Measurements from ENCODE around the gene SMIM3.

SMIM3 gene

DNA sequence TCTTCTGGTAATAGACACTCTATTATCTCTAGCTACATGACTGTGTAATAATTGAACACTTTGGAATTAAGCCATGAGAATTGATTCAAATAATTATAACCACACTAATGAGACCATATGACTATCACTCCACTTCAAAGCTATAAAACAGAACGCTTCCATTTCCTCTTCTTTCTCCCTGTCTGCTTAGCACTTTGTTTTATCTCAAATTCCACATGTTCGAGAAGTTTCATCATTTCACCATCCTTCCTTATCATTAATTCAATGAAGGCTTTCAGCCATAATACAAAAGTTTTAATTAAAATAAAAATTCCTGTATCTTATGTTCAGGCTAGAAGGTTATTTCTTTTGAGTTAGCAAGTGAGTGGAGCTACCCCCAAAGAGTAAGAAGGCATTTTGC lies 12.3 kb upstream of the SMIM3 start:
- Histone ChIP-seq H2AFZ (ENCODE audit: low read depth) (no peak overlapping the region), H3K9ac (no peak overlapping the region), H3K4me3 (IDR thresholded peaks at IDR 0.05; ENCODE audit: insufficient read depth, low read depth, low read length) (no peak overlapping the region), H3K79me2 (ENCODE audit: insufficient read depth, low read depth) (no peaks in the 10 kb centered on the region), H4K20me1 (ENCODE audit: insufficient read depth) (no peaks in the 10 kb centered on the region), H3K27ac (no peak overlapping the region), H3K4me1 (ENCODE audit: low read depth, poor library complexity, severe bottlenecking) (no peaks in the 10 kb centered on the region), H3K36me3 (ENCODE audit: insufficient read depth) (no peaks in the 10 kb centered on the region), H3K4me2 (no peak overlapping the region), H3K27me3 (ENCODE audit: insufficient read depth, low read depth) (no peaks in the 10 kb centered on the region)
- TF ChIP-seq, protein P1, sequence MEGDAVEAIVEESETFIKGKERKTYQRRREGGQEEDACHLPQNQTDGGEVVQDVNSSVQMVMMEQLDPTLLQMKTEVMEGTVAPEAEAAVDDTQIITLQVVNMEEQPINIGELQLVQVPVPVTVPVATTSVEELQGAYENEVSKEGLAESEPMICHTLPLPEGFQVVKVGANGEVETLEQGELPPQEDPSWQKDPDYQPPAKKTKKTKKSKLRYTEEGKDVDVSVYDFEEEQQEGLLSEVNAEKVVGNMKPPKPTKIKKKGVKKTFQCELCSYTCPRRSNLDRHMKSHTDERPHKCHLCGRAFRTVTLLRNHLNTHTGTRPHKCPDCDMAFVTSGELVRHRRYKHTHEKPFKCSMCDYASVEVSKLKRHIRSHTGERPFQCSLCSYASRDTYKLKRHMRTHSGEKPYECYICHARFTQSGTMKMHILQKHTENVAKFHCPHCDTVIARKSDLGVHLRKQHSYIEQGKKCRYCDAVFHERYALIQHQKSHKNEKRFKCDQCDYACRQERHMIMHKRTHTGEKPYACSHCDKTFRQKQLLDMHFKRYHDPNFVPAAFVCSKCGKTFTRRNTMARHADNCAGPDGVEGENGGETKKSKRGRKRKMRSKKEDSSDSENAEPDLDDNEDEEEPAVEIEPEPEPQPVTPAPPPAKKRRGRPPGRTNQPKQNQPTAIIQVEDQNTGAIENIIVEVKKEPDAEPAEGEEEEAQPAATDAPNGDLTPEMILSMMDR (conservative IDR thresholded peaks at IDR 0.05; ENCODE audit: low read depth, low read length): no peak

DNA sequence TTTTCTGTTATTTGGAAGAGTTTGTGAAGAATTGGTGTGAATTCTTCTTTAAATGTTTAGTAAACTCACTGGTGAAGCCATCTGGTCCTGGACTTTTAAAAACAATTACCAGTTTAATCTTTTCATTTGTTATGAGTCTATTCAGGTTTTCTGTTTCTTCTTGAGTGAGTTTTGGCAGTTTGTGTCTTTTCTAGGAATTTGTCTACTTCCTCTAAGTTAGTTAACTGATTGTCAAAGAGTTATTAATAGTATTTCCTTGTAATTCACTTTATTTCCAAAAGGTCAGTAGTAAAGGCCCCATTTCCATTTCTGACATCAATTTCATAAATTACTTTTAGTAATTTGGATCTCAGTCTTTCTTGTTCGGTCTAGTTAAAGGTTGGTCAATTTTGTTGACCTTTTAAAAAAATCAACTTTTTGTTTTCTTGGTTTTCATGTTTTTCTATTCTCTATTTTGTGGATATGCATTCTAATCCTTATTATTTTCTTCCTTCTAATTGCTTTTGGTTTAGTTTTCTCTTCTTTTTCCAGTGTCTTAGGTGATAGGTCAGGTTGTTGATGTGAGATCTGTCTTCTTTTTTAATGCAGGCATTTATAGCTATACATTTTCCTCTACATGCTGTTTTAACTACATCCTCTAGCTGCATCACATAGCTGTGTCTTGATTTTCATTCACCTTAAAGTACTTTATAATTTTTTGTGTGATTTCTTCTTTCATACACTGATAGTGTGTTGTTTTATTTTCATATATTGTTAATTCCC lies 7.3 kb upstream of the SMIM3 start:
- no peaks in the 10 kb centered on the region for H4K20me1 ChIP-seq (ENCODE audit: insufficient read depth)
- H3K27me3 ChIP-seq (ENCODE audit: insufficient read depth, low read depth): no peaks in the 10 kb centered on the region
- no peaks in the 10 kb centered on the region for H3K79me2 ChIP-seq (ENCODE audit: insufficient read depth, low read depth)
- TF ChIP-seq, protein P1 (conservative IDR thresholded peaks at IDR 0.05; ENCODE audit: low read depth, low read length): no peak
- H2AFZ ChIP-seq (ENCODE audit: low read depth): no peak overlapping the region
- no peak overlapping the region for H3K9ac ChIP-seq
- no peak overlapping the region for H3K27ac ChIP-seq
- no peak overlapping the region for H3K4me3 ChIP-seq (IDR thresholded peaks at IDR 0.05; ENCODE audit: insufficient read depth, low read depth, low read length)
- no peaks in the 10 kb centered on the region for H3K4me1 ChIP-seq (ENCODE audit: low read depth, poor library complexity, severe bottlenecking)
- no peak overlapping the region for H3K4me2 ChIP-seq
- H3K36me3 ChIP-seq (ENCODE audit: insufficient read depth): no peaks in the 10 kb centered on the region

DNA sequence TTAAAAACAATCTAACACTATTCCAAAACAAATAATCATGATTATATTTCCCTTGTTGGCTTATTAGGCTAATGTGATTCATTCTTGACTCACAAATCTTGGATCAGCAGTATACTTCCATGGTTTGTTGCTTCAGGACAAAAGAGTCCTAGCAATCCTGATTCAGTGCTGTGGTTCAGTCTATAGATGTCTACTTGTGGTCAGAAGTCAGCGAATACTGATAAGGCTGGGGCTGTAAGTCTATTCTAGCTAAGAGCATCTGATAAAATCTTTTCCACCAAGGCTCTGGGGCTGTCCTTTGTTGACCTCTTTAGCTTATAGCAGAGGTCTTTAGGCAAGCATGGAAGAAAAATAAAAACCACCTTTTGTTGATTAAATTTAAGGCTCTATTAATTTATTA lies 4.4 kb upstream of the SMIM3 start:
- TF ChIP-seq, protein P1 (conservative IDR thresholded peaks at IDR 0.05; ENCODE audit: low read depth, low read length): no peak
- no peak overlapping the region for H3K27ac ChIP-seq
- no peaks in the 10 kb centered on the region for H3K4me1 ChIP-seq (ENCODE audit: low read depth, poor library complexity, severe bottlenecking)
- H4K20me1 ChIP-seq (ENCODE audit: insufficient read depth): no peaks in the 10 kb centered on the region
- no peaks in the 10 kb centered on the region for H3K36me3 ChIP-seq (ENCODE audit: insufficient read depth)
- H3K27me3 ChIP-seq (ENCODE audit: insufficient read depth, low read depth): no peaks in the 10 kb centered on the region
- H3K4me2 ChIP-seq: no peak overlapping the region
- H3K79me2 ChIP-seq (ENCODE audit: insufficient read depth, low read depth): no peaks in the 10 kb centered on the region
- no peak overlapping the region for H3K9ac ChIP-seq
- H3K4me3 ChIP-seq (IDR thresholded peaks at IDR 0.05; ENCODE audit: insufficient read depth, low read depth, low read length): no peak overlapping the region
- no peak overlapping the region for H2AFZ ChIP-seq (ENCODE audit: low read depth)

DNA sequence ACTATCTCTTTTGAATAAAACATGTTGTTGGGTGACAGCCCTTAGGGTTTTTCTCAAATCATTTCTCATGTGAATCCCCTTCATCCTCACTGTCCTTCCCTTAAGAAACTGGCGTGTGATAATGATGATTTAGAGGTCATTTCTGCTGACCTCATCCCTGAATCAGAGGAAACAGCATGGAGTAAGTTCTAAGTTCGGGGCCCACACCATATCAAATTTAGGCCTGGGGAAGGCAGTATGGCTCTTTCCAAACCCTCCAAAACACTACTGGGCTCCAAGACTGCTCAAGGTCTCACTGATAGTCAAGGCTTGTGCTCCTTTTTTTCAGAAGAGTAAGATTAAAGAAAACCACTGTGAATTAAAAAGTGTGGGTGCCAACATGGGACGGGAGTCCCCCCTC lies 872 bp upstream of the SMIM3 start:
- no peak overlapping the region for H3K9ac ChIP-seq
- H3K27me3 ChIP-seq (ENCODE audit: insufficient read depth, low read depth): no peaks in the 10 kb centered on the region
- H3K4me1 ChIP-seq (ENCODE audit: low read depth, poor library complexity, severe bottlenecking): no peaks in the 10 kb centered on the region

More for the DNA sequence above, 872 bp upstream of the SMIM3 start:
- Histone ChIP-seq H3K79me2 (ENCODE audit: insufficient read depth, low read depth) (no peaks in the 10 kb centered on the region), H4K20me1 (ENCODE audit: insufficient read depth) (no peaks in the 10 kb centered on the region), H3K27ac (no peak overlapping the region), H2AFZ (ENCODE audit: low read depth) (no peak overlapping the region), H3K36me3 (ENCODE audit: insufficient read depth) (no peaks in the 10 kb centered on the region), H3K4me2 (no peak overlapping the region), H3K4me3 (IDR thresholded peaks at IDR 0.05; ENCODE audit: insufficient read depth, low read depth, low read length) (no peak overlapping the region)
- TF ChIP-seq, protein P1 (conservative IDR thresholded peaks at IDR 0.05; ENCODE audit: low read depth, low read length): no peak

Data from KMS-11 (cell line).